ENCODE results near the gene RASGEF1C.
"Not testable (repeated sequence)": the region's sequence is repeated elsewhere in the genome, so short reads cannot be mapped to it uniquely, and the experiment has no call there.

The RASGEF1C gene

GRCh38 chr5:180098991-180099732 lies 109.8 kb downstream of the RASGEF1C start:
- no peak for DNase-seq

GRCh38 chr5:180098526-180098925 lies 110.5 kb downstream of the RASGEF1C start:
- DNase-seq = no peak

GRCh38 chr5:180097926-180098325 lies 111.1 kb downstream of the RASGEF1C start:
- DNase-seq = no peak

DNA sequence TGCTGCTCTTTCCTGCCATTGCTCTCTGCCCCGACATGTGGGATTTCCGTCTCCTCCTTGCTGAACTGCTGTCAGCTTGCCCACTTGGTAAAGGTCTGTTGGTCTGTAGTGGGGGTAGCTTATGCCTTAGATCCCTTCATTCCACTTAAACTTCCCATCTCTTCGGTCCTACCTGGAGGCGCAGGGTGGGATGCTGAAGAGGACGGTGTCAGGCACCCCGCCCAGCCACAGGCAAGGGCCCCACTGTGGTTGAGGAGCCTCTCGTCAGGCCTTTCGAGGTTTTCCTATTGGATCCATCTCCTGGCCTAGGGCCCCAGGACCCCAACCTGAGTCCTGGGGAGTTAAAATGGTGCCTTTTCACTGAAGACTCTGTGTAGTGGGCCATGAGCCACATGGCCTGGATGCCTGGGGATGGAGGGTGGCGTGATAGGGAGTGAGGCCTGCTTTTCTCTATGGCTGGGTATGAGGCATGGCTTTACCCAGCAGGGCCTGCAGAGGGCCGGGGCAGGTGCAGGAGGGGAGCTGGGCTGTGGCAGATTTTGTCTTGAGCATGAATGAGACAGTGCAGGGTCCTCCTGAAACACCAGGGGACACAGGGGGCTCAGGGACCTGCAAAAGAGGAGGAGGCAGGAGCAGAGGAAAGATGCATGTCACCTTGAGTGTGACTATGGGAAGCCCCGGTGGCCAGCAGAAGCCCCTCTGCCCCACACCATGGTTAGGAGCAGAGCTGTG lies 111.7 kb downstream of the RASGEF1C start:
- no peak for DNase-seq

GRCh38 chr5:180096616-180097015 lies 112.4 kb downstream of the RASGEF1C start:
- no peak for DNase-seq

- no peak for DNase-seq
Observed at GRCh38 chr5:180095545-180095944, 113.5 kb downstream of the RASGEF1C start.

- DNase-seq = no peak
Observed at GRCh38 chr5:180093651-180094382, 115.2 kb downstream of the RASGEF1C start.

- no peak for DNase-seq
Observed at GRCh38 chr5:180093241-180093640, 115.8 kb downstream of the RASGEF1C start.

DNA sequence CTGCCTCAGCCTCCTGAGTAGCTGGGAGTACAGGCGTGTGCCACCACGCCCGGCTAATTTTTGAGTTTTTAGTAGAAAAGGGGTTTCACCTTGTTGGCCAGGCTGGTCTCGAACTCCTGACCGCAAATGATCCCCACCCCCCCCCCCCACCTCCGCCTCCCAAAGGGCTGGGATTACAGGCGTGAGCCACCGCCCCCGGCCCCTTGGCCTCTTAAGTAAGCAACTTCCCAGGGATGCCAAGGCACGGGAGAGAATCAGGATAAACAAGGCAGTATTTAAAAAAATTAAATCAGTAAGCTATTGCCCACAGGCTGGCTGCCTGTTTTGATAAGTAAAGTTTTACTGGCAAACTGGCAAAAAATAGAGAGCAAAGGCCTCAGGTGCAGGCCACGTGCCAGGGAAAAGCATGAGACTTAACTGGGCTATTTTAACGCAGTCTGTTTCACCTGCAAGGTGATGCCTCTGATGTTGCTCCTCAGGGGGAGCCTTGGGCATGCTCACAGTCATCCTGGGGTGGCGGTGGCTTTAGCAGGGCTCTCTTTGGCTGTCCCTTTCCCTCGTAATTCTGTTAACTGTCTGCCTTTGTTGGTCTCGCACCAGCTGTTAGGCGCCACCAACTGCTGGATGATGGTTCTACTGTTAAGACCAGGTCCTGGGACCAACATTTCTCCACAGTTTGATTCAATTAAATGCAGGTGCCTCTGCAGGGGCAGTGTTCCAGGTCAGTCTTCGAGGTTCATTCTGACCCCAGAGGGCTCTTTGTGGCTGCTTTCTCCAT lies 118.1 kb downstream of the RASGEF1C start:
- DNase-seq = no peak

GRCh38 chr5:180090098-180090768 lies 118.8 kb downstream of the RASGEF1C start:
- DNase-seq = no peak

DNA sequence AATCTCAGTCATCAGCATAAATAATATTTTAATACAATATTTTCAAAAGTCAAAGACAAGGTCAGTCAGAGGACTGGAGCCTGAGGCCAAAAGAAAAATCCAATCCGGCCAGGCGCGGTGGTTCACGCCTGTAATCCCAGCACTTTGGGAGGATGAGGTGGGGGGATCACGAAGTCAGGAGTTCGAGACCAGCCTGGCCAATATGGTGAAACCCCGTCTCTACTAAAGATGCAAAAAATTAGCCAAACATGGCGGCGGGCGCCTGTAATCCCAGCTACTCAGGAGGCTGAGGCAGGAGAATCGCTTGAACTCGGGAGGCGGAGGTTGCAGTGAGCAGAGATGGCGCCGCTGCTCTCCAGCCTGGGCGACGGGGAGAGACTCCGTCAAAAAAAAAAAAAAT lies 119.4 kb downstream of the RASGEF1C start:
- DNase-seq = not testable (repeated sequence)

DNA sequence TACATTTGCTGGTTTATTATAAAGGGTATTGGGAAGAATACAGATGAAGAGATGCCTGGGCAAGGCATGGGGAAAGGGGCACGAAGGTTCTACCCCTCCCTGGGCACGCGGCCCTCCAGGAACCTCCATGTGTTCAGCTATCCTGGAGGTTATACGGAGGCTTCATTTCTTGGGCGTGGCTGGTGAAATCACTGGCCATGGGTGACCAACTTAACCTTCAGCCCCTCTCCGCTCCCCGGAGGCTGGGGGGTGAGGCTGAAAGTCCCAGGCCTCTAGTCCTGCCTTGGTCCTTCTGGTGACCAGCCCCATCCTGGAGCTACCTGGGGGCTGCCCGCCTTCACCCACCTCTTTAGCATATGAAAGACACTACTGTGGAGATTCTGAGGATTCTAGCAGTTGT lies 120.5 kb downstream of the RASGEF1C start:
- no peak for DNase-seq

DNA sequence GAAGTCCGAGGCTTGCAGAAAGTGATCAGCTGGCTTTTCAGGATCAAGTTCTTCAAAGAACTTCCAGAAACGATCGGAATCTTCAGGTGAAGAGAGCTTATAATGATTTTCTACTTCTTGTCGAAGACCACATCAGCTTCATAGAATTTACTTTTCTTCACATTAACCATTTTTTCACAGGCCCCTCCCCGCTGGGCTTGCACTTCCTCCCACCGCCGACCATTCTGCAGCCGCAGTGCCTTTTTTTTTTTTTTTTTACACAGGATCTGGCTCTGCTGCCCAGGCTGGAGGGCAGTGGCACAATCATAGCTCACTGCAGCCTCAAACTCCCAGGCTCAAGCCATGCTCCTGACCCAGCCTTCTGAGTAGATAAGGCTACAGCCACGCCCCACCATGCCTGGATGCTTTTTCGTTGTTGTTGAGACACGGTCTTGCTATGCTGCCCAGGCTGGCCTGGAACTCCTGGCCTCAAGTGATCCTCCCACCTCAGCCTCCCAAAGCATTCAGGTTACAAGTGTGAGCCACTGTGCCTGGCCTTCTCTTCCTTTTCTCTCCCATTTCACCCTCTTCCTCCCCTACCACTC lies 122.1 kb downstream of the RASGEF1C start:
- no peak for DNase-seq

DNA sequence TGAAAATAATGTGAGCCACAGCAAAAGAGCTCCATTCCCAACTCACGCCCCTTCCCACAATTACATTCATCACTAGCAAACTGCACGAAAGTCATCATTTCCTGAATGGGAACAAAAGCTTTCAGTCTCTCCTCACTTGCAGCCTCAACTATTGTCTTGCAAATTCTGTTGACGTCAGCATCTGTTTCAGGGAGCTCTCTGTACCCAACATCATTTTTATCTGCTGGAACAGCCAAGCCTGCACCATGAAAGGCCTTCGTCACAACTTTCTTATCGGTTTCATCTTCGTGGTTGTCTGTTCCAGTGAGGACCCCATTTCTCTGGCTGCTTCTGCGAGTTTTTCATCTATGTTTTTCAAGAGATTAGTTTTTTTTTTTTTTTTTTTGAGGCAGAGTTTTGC lies 123.2 kb downstream of the RASGEF1C start:
- DNase-seq = no peak

GRCh38 chr5:180084638-180085561 lies 124.1 kb downstream of the RASGEF1C start:
- no peak for DNase-seq

- no peak for DNase-seq
Observed at GRCh38 chr5:180083529-180084060, 125.4 kb downstream of the RASGEF1C start.

GRCh38 chr5:180082633-180083420 lies 126.2 kb downstream of the RASGEF1C start:
- DNase-seq = no peak

- DNase-seq = no peak
Observed at GRCh38 chr5:180081481-180081880, 127.5 kb downstream of the RASGEF1C start.

DNA sequence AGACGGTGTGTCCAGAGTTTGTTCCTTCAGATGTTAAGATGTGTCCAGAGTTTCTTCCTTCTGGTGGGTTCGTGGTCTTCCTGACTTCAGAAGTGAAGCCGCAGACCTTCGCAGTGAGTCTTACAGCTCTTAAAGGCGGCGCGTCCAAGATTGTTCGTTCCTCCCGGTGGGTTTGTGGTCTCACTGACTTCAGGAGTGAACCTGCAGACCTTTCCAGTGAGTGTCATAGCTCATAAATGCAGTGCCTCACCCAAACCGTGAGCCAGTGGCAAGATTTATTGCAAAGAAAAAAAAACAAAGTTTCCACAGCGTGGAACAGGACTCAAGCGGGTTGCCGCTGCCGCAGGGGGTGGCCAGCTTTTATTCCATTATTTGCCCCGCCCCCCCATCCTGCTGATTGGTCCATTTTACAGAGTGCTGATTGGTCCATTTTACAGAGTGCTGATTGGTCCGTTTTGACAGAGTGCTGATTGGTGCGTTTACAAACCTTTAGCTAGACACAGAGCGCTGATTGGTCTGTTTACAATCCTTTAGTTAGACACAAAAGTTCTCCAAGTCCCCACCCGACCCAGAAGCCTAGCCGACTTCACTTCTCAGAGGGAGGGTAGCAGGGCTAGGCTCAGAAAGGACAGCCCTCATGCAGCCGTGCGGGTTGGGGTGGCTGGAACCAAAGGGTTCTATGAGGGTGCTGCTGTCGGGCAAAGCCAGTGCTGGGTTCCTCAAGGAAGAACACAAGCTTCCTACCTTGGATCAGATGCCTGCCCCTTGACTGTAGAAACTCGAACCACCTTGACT lies 128.3 kb downstream of the RASGEF1C start:
- DNase-seq = no peak
